OCI-LY7 (cell line): Measurements from ENCODE around the gene STYX.

Experiments used
- CTCF ChIP-seq: fragments of 200-600 bp; sonication (generic); conservative IDR thresholded peaks from 2 replicates; pipeline ENCODE4 v1.5.1; 2014; ENCODE audit warnings: mild to moderate bottlenecking, antibody characterized with exemption, low read length, moderate library complexity, mixed read lengths
- EZH2phosphoT487 ChIP-seq: fragments of 200-600 bp; sonication (generic); IDR thresholded peaks from 2 replicates; pipeline ENCODE4 v1.6.1; 2018; ENCODE audit warnings: low read depth, borderline replicate concordance, mild to moderate bottlenecking, mixed run types, antibody characterized with exemption, low read length, moderate library complexity, mixed read lengths

GRCh38 chr14:52824462-52824861, 94.5 kb downstream of the STYX start:
- TF ChIP-seq EZH2phosphoT487 (no peak), CTCF (no peak)
